ENCODE measurements around the gene NAA60. TPM values are rescaled to one million over a fixed set of nuclear protein-coding genes. Genes with fewer than 3 reads are reported as not detected.

Gene NAA60
- total and polyA plus RNA-seq, 9 of the 15 experiments (the other 6 are each of a cell fraction or from before 2014, with no cell fraction given) = 2.1 to 49.4 (median 10.3) TPM

- TF ChIP-seq ZNF655 (CRISPR knock-in tag; IDR thresholded peaks at IDR 0.05) (no peak), UBTF (IDR thresholded peaks at IDR 0.05; ENCODE audit: borderline replicate concordance in 1 of 2, low read depth in 2 of 2, low read length in 2 of 2) (peak in 1 of 2 experiments; percentile 48; a peak in 1 of 4 replicates), ZNF589 (CRISPR knock-in tag; IDR thresholded peaks at IDR 0.05; ENCODE audit: low read depth) (0 out of 2 replicates have a peak, but pooled peaks have one; percentile 30), NFXL1 (CRISPR knock-in tag; IDR thresholded peaks at IDR 0.05) (no peak), ELK1 (CRISPR knock-in tag; IDR thresholded peaks at IDR 0.05) (no peak), E2F6 (IDR thresholded peaks at IDR 0.05; ENCODE audit: borderline replicate concordance in 1 of 2, extremely low read depth in 1 of 2, insufficient read depth in 1 of 2, insufficient read length in 1 of 2, low read depth in 1 of 2, low read length in 1 of 2, poor library complexity in 1 of 2, severe bottlenecking in 1 of 2) (peak; percentile 66 to 91), NCOA1 (IDR thresholded peaks at IDR 0.05; ENCODE audit: low read depth) (no peak), CTCF (IDR thresholded peaks at IDR 0.05 in 2 of 3, conservative IDR thresholded peaks at IDR 0.05 in 1 of 3; ENCODE audit: insufficient read depth in 2 of 3, low read depth in 1 of 3, low read length in 3 of 3) (peak; percentile 35 to 93 (median 79); a peak in 4 of 6 replicates), BRF1 (IDR thresholded peaks at IDR 0.05; ENCODE audit: borderline replicate concordance, extremely low read depth, insufficient read length) (no peak), SMARCE1 (IDR thresholded peaks at IDR 0.05) (no peak), ARHGAP35 (IDR thresholded peaks at IDR 0.05; ENCODE audit: partially characterized antibody) (no peak), MYBL2 (IDR thresholded peaks at IDR 0.05; ENCODE audit: low read depth) (no peak), MYBL2 (CRISPR knock-in tag; IDR thresholded peaks at IDR 0.05; ENCODE audit: borderline replicate concordance) (no peak), ZBTB5 (IDR thresholded peaks at IDR 0.05) (no peak)
Observed at GRCh38 chr16:3457434-3458252, 14.2 kb downstream of the NAA60 start (continued).
